Measurements from ENCODE around the gene LBX2. TPM values are rescaled to one million over a fixed set of nuclear protein-coding genes. Genes with fewer than 3 reads are reported as not detected.

Gene LBX2
- total and polyA plus RNA-seq, 10 of the 15 experiments (the other 5 are each of a cell fraction or from before 2014, with no cell fraction given): 0.08 to 4.0 (median 0.27) TPM

DNA sequence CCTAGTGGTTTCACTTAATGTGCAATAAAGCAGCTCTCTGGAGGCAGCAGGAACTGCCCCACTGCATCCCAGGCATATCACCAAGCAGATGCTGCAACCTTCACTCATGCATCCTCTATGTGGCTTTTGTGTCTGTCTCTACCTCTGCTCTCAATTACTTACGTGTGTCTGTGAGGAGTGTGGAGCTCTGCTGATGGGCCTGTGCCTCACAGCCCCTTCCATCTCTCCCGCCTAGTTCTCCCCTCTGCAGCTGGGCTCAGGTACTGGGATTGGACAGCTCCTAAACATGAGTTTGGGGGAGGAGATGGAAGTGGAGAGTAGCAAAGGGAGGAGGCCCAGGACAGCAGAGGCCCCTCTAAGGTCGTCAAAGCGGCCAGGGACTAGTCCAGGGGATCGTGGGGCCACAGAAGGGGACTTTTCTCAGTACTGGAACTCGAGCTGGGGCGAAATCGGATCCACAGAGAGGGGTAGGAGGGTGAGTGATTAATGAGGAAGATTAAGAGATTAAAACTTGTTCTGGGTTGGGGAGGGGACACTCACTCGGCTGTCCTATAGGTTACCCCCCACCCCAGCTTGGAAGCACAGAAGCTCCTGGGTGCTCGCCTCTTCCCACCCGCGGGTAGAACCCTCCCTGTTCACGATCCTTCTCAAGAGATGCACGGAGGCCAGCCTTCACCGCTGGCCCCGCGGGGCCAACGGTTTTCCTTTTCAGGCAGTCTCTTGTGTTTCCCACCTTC lies 2.1 kb upstream of the LBX2 start:
- Histone ChIP-seq H4K20me1 (ENCODE audit: control insufficient read depth, insufficient read depth) (no peaks in the 10 kb centered on the region), H3K27me3 (replicated peaks in 1 of 2; ENCODE audit: control insufficient read depth in 2 of 2, insufficient read depth in 2 of 2, low read length in 1 of 2) (peaks cover 15 to 25% of the 10 kb centered on the region in 2 experiments; a peak in 3 of 4 replicates), H3K36me3 (ENCODE audit: control insufficient read depth in 2 of 2, insufficient read depth in 2 of 2, low read length in 1 of 2) (peaks cover 0 to 7% of the 10 kb centered on the region in 2 experiments; a peak in 1 of 4 replicates), H3K4me3 (no peak overlapping the region), H3K4me1 (ENCODE audit: control insufficient read depth, insufficient read depth, low read length) (peaks cover 27% of the 10 kb centered on the region), H2AFZ (ENCODE audit: control insufficient read depth, low read depth, low read length) (no peak overlapping the region), H3K79me2 (ENCODE audit: control insufficient read depth, insufficient read depth, low read length) (peaks cover 6% of the 10 kb centered on the region), H3K9ac (ENCODE audit: control insufficient read depth, insufficient read depth, low read length) (no peak overlapping the region), H3K27ac (ENCODE audit: control insufficient read depth, insufficient read depth) (no peak overlapping the region), H3K4me2 (ENCODE audit: control insufficient read depth, insufficient read depth) (no peak overlapping the region), H3K9me3 (replicated peaks; ENCODE audit: control insufficient read depth, insufficient read depth, low read length) (no peaks in the 10 kb centered on the region)
- FAIRE-seq (no peak), ATAC-seq (no peak), DNase-seq (ENCODE audit: low read depth, low spot score) (no peak)
- CTCF ChIA-PET: interaction anchor here (1.4 to 13.9 kb wide), 4 partner anchors 19 to 85 kb away, joined by 4 to 231 read pairs (median 84); partner anchors contain the start of genes AUP1, CCDC142, DQX1 and HTRA2
- SMC1A ChIA-PET (ENCODE audit: uncharacterized antibody, unreplicated experiment): interaction anchor here (1.2 to 7.0 kb wide), 4 partner anchors 9 to 85 kb away, joined by 3 to 71 read pairs (median 4); no protein-coding TSS in a partner anchor
- RAD21 ChIA-PET (ENCODE audit: unreplicated experiment): interaction anchor here (0.8 to 2.9 kb wide), 6 partner anchors 18 to 87 kb away, joined by 3 to 10 read pairs (median 6); partner anchors contain the start of genes AUP1, CCDC142, HTRA2 and INO80B
- in situ Hi-C loops (cut with MboI) (no loop called here), intact Hi-C loops (cut with micrococcal nuclease; ENCODE audit: unreplicated experiment) (loop anchor here (2.0 kb wide), 1 partner anchor 19 kb away; the partner anchor contains the start of genes CCDC142 and TTC31)
- BruUV-seq (replicated peaks): no TSS peak
- no peak for TF ChIP-seq EED (IDR thresholded peaks at IDR 0.05; ENCODE audit: low read depth)
- TF ChIP-seq, protein P1, sequence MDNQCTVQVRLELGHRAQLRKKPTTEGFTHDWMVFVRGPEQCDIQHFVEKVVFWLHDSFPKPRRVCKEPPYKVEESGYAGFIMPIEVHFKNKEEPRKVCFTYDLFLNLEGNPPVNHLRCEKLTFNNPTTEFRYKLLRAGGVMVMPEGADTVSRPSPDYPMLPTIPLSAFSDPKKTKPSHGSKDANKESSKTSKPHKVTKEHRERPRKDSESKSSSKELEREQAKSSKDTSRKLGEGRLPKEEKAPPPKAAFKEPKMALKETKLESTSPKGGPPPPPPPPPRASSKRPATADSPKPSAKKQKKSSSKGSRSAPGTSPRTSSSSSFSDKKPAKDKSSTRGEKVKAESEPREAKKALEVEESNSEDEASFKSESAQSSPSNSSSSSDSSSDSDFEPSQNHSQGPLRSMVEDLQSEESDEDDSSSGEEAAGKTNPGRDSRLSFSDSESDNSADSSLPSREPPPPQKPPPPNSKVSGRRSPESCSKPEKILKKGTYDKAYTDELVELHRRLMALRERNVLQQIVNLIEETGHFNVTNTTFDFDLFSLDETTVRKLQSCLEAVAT (IDR thresholded peaks at IDR 0.05): no peak
- no peak for TF ChIP-seq SREBF2 (IDR thresholded peaks at IDR 0.05; ENCODE audit: low read length)
- no peak for TF ChIP-seq ZZZ3 (IDR thresholded peaks at IDR 0.05; ENCODE audit: control insufficient read depth, insufficient read length, low read depth)
- no peak for TF ChIP-seq GABPA (IDR thresholded peaks at IDR 0.05; ENCODE audit: low read depth)
- TF ChIP-seq ZBED1 (IDR thresholded peaks at IDR 0.05; ENCODE audit: borderline replicate concordance): no peak
- 87% methylated on average over 18 of the region's 18 CpGs for WGBS (ENCODE audit: insufficient coverage, insufficient replicate concordance, low lambda C conversion rate, missing lambda C conversion rate)
- POLR2A ChIA-PET: interaction anchor here (1.1 to 1.9 kb wide), 2 partner anchors 27 to 110 kb away, joined by 3 to 4 read pairs; partner anchors contain the start of gene AUP1
